ENCODE data around the gene SNX5. TPM values are rescaled to one million over a fixed set of nuclear protein-coding genes. Genes with fewer than 3 reads are reported as not detected.

SNX5 gene
- total and polyA plus RNA-seq, 9 of the 15 experiments (the other 6 are each of a cell fraction or from before 2014, with no cell fraction given): 53.5 to 276 (median 160) TPM

GRCh38 chr20:17968366-17969277 is at the start of gene SNX5, which contains the start of gene MGME1 (continued):
- TF ChIP-seq ZBTB33 (CRISPR knock-in tag; IDR thresholded peaks at IDR 0.05) (peak; percentile 37; the same call in 1 of the 2 replicates), SIN3A (IDR thresholded peaks at IDR 0.05; ENCODE audit: borderline replicate concordance in 2 of 2, control insufficient read depth in 1 of 2, low read depth in 2 of 2, low read length in 2 of 2) (0 out of 4 replicates have a peak, but pooled peaks have one; percentile 43 to 74), PRDM10 (IDR thresholded peaks at IDR 0.05; ENCODE audit: partially characterized antibody) (peak; percentile 4), ARHGAP35 (IDR thresholded peaks at IDR 0.05; ENCODE audit: partially characterized antibody) (peak; percentile 90), E2F6 (IDR thresholded peaks at IDR 0.05; ENCODE audit: borderline replicate concordance in 1 of 2, extremely low read depth in 1 of 2, insufficient read depth in 1 of 2, insufficient read length in 1 of 2, low read depth in 1 of 2, low read length in 1 of 2, poor library complexity in 1 of 2, severe bottlenecking in 1 of 2) (peak; percentile 79 to 81), PCBP2 (IDR thresholded peaks at IDR 0.05; ENCODE audit: low read depth, low read length, poor library complexity, severe bottlenecking) (no peak), MXI1 (IDR thresholded peaks at IDR 0.05; ENCODE audit: low read depth, low read length) (0 out of 2 replicates have a peak, but pooled peaks have one; percentile 70), EP300 (IDR thresholded peaks at IDR 0.05; ENCODE audit: low read length) (peak; percentile 23; the same call in 1 of the 2 replicates), ZNF77 (CRISPR knock-in tag; IDR thresholded peaks at IDR 0.05) (no peak), MAZ (CRISPR knock-in tag; conservative IDR thresholded peaks at IDR 0.05 in 1 of 2, IDR thresholded peaks at IDR 0.05 in 1 of 2) (peak; percentile 38 to 73; a peak in 3 of 4 replicates), KDM5B (IDR thresholded peaks at IDR 0.05; ENCODE audit: insufficient replicate concordance, low read depth, low read length) (peak; percentile 41), RB1 (IDR thresholded peaks at IDR 0.05; ENCODE audit: low read depth) (peak; percentile 53), ZNF143 (CRISPR knock-in tag; IDR thresholded peaks at IDR 0.05) (peak; percentile 80), CREB3L1 (IDR thresholded peaks at IDR 0.05; ENCODE audit: borderline replicate concordance, low read depth) (peak; percentile 98)

All from K562 (cell line).